Measurements from ENCODE around the gene CACNA1S.

- no peak for TF ChIP-seq CTCF (IDR thresholded peaks at IDR 0.05)
- TF ChIP-seq POLR2AphosphoS5 (IDR thresholded peaks at IDR 0.05) = no peak
Observed at GRCh38 chr1:201022820-201023516, 89.3 kb downstream of the CACNA1S start.
